HFFc6 (cell line): ENCODE measurements around the gene PEX16. TPM values are rescaled to one million over a fixed set of nuclear protein-coding genes. Genes with fewer than 3 reads are reported as not detected.

Experiments used
- DNase-seq: peaks from one replicate; pipeline ENCODE4 v3.0.0-alpha.2; 2018
- H3K27ac Mint-ChIP-seq: 2 replicates; pipeline ENCODE4 v1.8.0; 2020; ENCODE audit warnings: mild to moderate bottlenecking, mixed read lengths
- H3K27me3 Mint-ChIP-seq: 2 replicates; pipeline ENCODE4 v1.8.0; 2021; ENCODE audit warnings: mild to moderate bottlenecking, moderate library complexity, mixed read lengths; ENCODE audit not compliant: insufficient read depth
- H3K36me3 Mint-ChIP-seq: 2 replicates; pipeline ENCODE4 v1.8.0; 2021; ENCODE audit warnings: low read depth, mixed read lengths
- H3K4me1 Mint-ChIP-seq: 2 replicates; pipeline ENCODE4 v1.8.0; 2020; ENCODE audit warnings: low read depth, mixed read lengths
- H3K4me3 Mint-ChIP-seq: 2 replicates; pipeline ENCODE4 v1.8.0; 2020; ENCODE audit warnings: mild to moderate bottlenecking, moderate library complexity, mixed read lengths
- H3K9me3 Mint-ChIP-seq: 2 replicates; pipeline ENCODE4 v1.8.0; 2020; ENCODE audit warnings: mild to moderate bottlenecking, mixed read lengths
- total RNA-seq, 6 experiments: library from RNA; stranded (reverse); fragmentation: NEBNext Ultra II Directional; extraction: Animal tissue kit (Norgen Biotek cat#: 25700); gene quantifications; 2 replicates in 1 of 6; 3 replicates in 5 of 6; pipeline ENCODE4 v1.2.3, GENCODE V29; 2021
- TF ChIP-seq, protein P1 (sequence below): fragments of 200-600 bp; sonication (generic); IDR thresholded peaks from 2 replicates; pipeline ENCODE4 v1.5.0; 2021; ENCODE audit warnings: antibody characterized with exemption, mild to moderate bottlenecking

PEX16 gene
- total RNA-seq, 6 experiments from 2014 or later: 23.4 to 27.2 (median 25.9) TPM

DNA sequence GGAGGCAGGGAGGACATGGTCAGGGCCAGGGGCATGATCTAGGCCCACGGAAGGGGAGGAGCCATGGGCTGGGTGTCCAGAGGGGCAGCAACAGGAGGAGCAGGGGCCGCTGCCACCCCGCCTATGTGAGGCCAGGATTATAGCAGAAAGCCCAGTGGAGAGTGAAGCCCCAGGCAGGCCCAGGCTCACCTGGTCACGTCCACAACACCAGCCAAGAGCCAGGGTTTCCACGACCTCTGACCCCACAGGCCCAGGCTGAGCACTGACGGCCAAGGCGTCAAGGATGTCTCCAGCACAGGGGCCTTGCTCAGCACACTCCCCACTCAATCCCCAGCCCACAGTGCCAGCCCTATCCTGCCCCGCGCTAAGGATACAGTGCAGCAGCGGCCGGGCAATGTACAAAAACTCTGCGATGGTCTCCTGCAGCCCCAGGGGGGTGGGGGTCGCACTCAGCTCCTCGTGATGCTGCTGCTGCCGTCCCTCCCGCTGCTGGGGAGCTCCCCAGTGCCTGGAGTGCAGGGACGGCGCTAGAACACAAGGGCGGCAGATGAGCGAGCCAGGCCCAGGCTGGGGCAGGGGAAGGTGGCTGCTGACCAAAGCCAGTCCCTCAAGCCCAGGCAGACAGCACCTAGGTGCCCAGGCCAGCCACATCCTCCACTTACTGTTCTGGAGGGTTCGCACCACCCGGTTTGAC is 3.6 kb downstream of the PEX16 start:
- no peak overlapping the region for H3K4me3 Mint-ChIP-seq
- no peak overlapping the region for H3K27ac Mint-ChIP-seq
- H3K27me3 Mint-ChIP-seq: peaks cover 4% of the 10 kb centered on the region
- no peak for DNase-seq
- no peaks in the 10 kb centered on the region for H3K9me3 Mint-ChIP-seq
- peaks cover 19% of the 10 kb centered on the region for H3K4me1 Mint-ChIP-seq
- H3K36me3 Mint-ChIP-seq: no peaks in the 10 kb centered on the region
- TF ChIP-seq, protein P1, sequence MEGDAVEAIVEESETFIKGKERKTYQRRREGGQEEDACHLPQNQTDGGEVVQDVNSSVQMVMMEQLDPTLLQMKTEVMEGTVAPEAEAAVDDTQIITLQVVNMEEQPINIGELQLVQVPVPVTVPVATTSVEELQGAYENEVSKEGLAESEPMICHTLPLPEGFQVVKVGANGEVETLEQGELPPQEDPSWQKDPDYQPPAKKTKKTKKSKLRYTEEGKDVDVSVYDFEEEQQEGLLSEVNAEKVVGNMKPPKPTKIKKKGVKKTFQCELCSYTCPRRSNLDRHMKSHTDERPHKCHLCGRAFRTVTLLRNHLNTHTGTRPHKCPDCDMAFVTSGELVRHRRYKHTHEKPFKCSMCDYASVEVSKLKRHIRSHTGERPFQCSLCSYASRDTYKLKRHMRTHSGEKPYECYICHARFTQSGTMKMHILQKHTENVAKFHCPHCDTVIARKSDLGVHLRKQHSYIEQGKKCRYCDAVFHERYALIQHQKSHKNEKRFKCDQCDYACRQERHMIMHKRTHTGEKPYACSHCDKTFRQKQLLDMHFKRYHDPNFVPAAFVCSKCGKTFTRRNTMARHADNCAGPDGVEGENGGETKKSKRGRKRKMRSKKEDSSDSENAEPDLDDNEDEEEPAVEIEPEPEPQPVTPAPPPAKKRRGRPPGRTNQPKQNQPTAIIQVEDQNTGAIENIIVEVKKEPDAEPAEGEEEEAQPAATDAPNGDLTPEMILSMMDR: no peak

DNA sequence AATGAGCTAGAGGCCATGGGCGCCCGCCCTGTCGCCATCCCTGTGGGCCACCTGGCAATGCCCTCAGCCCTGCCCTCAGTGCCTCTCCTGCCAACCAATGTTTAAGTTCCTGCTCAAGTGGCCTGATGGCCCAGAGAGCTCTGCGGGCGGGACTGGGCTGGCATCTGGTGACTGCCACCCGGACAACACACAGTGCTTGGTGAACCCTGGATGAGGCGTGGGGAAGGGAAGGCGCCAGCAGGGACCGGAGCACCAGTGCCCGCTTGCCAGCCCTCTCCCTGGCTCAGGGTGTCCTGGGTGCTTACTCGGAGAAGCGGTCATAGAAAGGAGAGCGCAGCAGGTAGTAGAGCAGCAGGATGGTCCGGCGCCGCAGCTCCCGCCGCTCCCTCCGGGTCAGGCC is 4.2 kb downstream of the PEX16 start:
- H3K4me3 Mint-ChIP-seq: no peak overlapping the region
- DNase-seq: no peak
- TF ChIP-seq, protein P1: no peak
- peaks cover 14% of the 10 kb centered on the region for H3K4me1 Mint-ChIP-seq
- peaks cover 4% of the 10 kb centered on the region for H3K27me3 Mint-ChIP-seq
- H3K9me3 Mint-ChIP-seq: no peaks in the 10 kb centered on the region
- no peak overlapping the region for H3K27ac Mint-ChIP-seq
- H3K36me3 Mint-ChIP-seq: no peaks in the 10 kb centered on the region

DNA sequence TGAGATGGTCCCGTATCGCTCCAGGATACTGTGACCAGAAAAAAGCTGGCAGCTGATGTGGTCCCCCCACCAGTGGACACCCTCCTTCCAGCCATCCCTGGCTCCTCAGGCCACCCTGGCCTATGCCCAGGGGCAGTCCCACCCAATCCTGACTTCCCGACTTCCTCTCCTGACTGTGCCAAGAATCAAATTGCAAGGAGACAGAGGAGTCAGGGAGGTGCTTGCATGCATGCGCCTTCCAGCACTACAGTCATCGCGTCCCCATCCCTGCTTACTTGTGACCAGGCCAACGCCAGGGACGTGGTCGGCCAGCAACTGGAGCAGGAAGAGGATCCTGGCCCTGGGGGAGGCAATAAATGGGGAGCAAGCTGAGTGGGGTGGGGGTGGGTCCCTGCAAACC is 7.1 kb downstream of the PEX16 start:
- H3K9me3 Mint-ChIP-seq: no peaks in the 10 kb centered on the region
- DNase-seq: no peak
- H3K4me1 Mint-ChIP-seq: peaks cover 6% of the 10 kb centered on the region; the same call in 1 of the 2 replicates
- H3K36me3 Mint-ChIP-seq: no peaks in the 10 kb centered on the region
- H3K27me3 Mint-ChIP-seq: no peaks in the 10 kb centered on the region; the same call in 1 of the 2 replicates
- H3K27ac Mint-ChIP-seq: no peak overlapping the region
- H3K4me3 Mint-ChIP-seq: no peak overlapping the region
- TF ChIP-seq, protein P1: no peak

DNA sequence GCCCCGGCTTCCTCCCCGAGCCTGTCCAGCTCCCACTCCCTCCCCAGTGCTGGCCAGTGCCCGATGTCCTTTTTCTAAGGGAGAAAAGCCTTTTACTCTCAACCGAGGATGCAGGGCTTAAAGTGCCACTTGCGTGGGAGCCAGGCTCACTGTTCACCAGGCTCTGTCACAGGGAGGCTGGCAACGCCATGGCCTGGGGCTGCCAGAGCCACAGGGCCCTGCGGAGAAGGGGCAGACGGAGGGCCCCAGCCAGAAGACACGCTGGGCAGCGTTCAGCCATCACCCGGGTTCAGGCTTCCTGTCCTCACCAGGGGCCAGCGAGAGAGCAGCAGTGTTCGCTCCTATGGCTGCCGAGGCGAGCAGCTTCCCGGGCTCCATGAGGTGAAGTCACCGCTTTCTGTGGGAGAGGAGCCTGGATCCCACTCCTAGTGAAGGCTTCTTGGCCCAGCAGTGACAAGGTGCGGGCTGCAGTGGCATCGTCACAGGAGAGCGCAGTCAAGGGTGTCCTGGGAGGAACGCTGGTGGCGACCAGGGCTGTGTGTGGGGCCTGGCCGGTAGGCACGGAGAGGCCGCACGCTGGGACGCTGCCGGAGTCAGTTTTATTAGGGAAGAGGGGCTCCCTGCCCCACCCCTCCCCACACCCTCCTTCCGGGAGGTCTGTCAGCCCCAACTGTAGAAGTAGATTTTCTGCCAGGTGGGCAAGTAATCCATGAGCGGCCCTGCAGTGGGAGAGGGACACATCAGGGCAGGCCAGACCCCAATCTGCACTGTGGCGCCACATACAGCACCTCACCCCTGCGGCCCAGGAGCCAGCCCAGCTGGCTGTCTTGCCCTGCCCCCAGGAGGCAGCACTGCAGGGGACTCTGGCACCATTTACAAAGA is 7.8 kb downstream of the PEX16 start:
- no peaks in the 10 kb centered on the region for H3K9me3 Mint-ChIP-seq
- TF ChIP-seq, protein P1: no peak
- peaks cover 6% of the 10 kb centered on the region; the same call in 1 of the 2 replicates for H3K4me1 Mint-ChIP-seq
- H3K36me3 Mint-ChIP-seq: no peaks in the 10 kb centered on the region
- H3K27ac Mint-ChIP-seq: no peak overlapping the region
- H3K4me3 Mint-ChIP-seq: no peak overlapping the region
- DNase-seq: no peak
- H3K27me3 Mint-ChIP-seq: no peaks in the 10 kb centered on the region; the same call in 1 of the 2 replicates

DNA sequence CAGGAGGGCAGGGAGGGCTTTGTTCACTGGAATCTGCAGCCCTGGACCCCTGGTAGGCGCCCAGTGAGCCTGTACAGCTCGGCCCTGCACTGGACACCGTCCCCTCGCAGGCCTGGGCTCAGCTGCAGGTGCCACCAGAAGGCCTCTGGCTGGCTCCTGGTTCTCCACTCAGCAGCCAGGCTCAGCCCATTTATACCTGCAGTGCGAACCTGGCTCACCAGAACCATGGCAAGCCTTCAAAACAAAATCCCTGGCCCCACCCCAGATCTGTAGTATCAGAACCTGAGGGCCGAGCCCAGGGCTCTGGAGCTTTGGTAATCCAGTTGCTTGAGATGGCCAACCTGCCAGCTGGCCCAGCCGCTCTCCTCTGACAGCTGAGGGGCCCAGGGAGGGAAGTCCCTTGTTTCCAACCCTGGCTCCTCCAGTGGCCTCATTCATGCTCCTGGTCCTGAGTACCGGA is 9.7 kb downstream of the PEX16 start:
- Mint-ChIP-seq H3K4me3 (no peak overlapping the region), H3K27me3 (no peaks in the 10 kb centered on the region; the same call in 1 of the 2 replicates), H3K36me3 (no peaks in the 10 kb centered on the region), H3K27ac (no peak overlapping the region), H3K9me3 (no peaks in the 10 kb centered on the region), H3K4me1 (peaks cover 6% of the 10 kb centered on the region; the same call in 1 of the 2 replicates)
- TF ChIP-seq, protein P1: no peak
- DNase-seq: no peak
